Hematopoietic multipotent progenitor cell treated with erythropoietin and hydrocortisone succinate and interleukin-3 and kit ligand, for 4 days (in vitro differentiated cells): Measurements from ENCODE around the gene CPLANE2.
"Not testable (repeated sequence)": the region's sequence is repeated elsewhere in the genome, so short reads cannot be mapped to it uniquely, and the experiment has no call there.

Experiments
- DNase-seq: peaks from one replicate; pipeline ENCODE4 v3.0.0-alpha.2; 2015

Gene CPLANE2

GRCh38 chr1:16248603-16249516 is 11.9 kb upstream of the CPLANE2 start:
- DNase-seq, result peak; percentile 95

- no peak for DNase-seq
Measured at GRCh38 chr1:16248007-16248436, 11.0 kb upstream of the CPLANE2 start.

GRCh38 chr1:16247441-16247840 is 10.5 kb upstream of the CPLANE2 start:
- no peak for DNase-seq

GRCh38 chr1:16246961-16247360 is 10.0 kb upstream of the CPLANE2 start:
- no peak for DNase-seq

- DNase-seq, result not testable (repeated sequence)
Measured at GRCh38 chr1:16246239-16246638, 9.3 kb upstream of the CPLANE2 start.

GRCh38 chr1:16245476-16246196 is 8.7 kb upstream of the CPLANE2 start:
- no peak for DNase-seq

- DNase-seq, result no peak
Measured at GRCh38 chr1:16244650-16245285, 7.8 kb upstream of the CPLANE2 start.

GRCh38 chr1:16243936-16244649 is 7.1 kb upstream of the CPLANE2 start:
- peak; percentile 93 for DNase-seq

GRCh38 chr1:16243215-16243610 is 6.2 kb upstream of the CPLANE2 start:
- DNase-seq, result peak; percentile 41

GRCh38 chr1:16242556-16243214 is 5.7 kb upstream of the CPLANE2 start:
- DNase-seq, result no peak

GRCh38 chr1:16241221-16241708 is 4.3 kb upstream of the CPLANE2 start:
- DNase-seq, result no peak

GRCh38 chr1:16239972-16240491 is 3.0 kb upstream of the CPLANE2 start:
- no peak for DNase-seq

- DNase-seq, result no peak
Measured at GRCh38 chr1:16237343-16237830, 404 bp upstream of the CPLANE2 start.

- DNase-seq, result peak; percentile 89
Measured at GRCh38 chr1:16235944-16236510, 956 bp downstream of the CPLANE2 start.

- no peak for DNase-seq
Measured at GRCh38 chr1:16235347-16235746, 1.6 kb downstream of the CPLANE2 start.

GRCh38 chr1:16233431-16233830 is 3.6 kb downstream of the CPLANE2 start:
- no peak for DNase-seq

- DNase-seq, result no peak
Measured at GRCh38 chr1:16232316-16232710, 4.7 kb downstream of the CPLANE2 start.

GRCh38 chr1:16231331-16232315 is 5.4 kb downstream of the CPLANE2 start:
- no peak for DNase-seq

- DNase-seq, result no peak
Measured at GRCh38 chr1:16230744-16231143, 6.2 kb downstream of the CPLANE2 start.
